Measurements from ENCODE around the gene INTS1. TPM values are rescaled to one million over a fixed set of nuclear protein-coding genes. Genes with fewer than 3 reads are reported as not detected.

The INTS1 gene
- total and polyA plus RNA-seq, 4 donors, result 31.2 to 121 (median 46.0) TPM

DNA sequence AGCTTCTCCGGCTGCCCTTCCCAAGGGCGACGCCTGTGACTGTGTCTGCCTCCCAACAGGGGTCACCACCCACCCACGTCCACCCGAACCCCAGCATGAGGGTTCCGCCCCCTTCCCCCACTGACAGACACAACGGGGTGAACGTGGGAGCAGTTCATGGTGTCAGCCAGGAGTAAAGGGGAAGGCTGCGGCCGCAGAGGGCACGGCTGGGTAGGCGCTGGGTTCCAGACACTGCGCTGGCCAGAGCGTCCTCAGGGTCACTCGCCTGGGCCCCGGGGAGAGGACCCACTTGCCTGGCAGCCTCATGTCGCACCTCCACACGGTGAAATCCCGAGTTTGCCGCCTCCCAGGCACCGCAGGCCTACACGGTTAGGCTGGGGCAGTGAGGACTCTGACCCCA lies 21.1 kb downstream of the INTS1 start:
- Histone ChIP-seq H3K27ac (ENCODE audit: low read depth in 1 of 2, low read length in 1 of 2) (no peak overlapping the region), H3K9me3 (ENCODE audit: control insufficient read depth in 4 of 4, insufficient read depth in 3 of 4, low read length in 3 of 4) (no peaks in the 10 kb centered on the region), H3K9ac (ENCODE audit: insufficient read depth in 1 of 2, low read length in 2 of 2) (no peak overlapping the region), H3K27me3 (ENCODE audit: control insufficient read depth in 3 of 3, insufficient read depth in 3 of 3, low read length in 2 of 3) (no peaks in the 10 kb centered on the region), H3K36me3 (ENCODE audit: control insufficient read depth in 4 of 4, insufficient read depth in 4 of 4, low read length in 4 of 4) (peaks cover 0 to 91% (median 20%) of the 10 kb centered on the region in 4 donors), H3K4me3 (no peak overlapping the region), H3K4me1 (ENCODE audit: control insufficient read depth in 5 of 5, insufficient read depth in 5 of 5, low read length in 5 of 5) (no peaks in the 10 kb centered on the region)
- no peak for DNase-seq
- TF ChIP-seq, protein P1, sequence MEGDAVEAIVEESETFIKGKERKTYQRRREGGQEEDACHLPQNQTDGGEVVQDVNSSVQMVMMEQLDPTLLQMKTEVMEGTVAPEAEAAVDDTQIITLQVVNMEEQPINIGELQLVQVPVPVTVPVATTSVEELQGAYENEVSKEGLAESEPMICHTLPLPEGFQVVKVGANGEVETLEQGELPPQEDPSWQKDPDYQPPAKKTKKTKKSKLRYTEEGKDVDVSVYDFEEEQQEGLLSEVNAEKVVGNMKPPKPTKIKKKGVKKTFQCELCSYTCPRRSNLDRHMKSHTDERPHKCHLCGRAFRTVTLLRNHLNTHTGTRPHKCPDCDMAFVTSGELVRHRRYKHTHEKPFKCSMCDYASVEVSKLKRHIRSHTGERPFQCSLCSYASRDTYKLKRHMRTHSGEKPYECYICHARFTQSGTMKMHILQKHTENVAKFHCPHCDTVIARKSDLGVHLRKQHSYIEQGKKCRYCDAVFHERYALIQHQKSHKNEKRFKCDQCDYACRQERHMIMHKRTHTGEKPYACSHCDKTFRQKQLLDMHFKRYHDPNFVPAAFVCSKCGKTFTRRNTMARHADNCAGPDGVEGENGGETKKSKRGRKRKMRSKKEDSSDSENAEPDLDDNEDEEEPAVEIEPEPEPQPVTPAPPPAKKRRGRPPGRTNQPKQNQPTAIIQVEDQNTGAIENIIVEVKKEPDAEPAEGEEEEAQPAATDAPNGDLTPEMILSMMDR (IDR thresholded peaks at IDR 0.05; ENCODE audit: control extremely low read depth, extremely low read depth), result no peak
- 90 to 91% methylated on average over 21 to 22 of the region's 22 CpGs for WGBS, 2 donors
- no peak for ATAC-seq (ENCODE audit: insufficient read depth, low FRiP score)

DNA sequence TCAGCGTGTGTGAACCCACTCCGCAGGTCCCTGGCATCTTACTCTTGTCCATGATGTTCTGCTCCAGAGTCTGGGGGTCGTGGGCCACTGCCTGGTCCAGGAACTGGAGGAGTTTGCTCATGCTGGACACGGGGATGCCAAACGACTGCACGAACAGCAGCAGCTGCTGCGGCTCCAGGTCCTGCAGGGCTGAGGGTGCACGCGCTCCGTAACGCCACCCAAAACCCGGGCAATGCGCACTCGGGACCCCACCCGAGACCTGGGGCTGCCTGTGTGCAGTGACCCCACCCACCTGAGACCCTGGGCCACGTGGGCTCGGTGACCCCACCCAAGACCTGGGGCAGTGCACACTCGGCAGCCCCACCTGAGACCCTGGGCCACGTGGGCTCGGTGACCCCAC lies 22.9 kb downstream of the INTS1 start:
- H3K36me3 ChIP-seq (ENCODE audit: control insufficient read depth in 4 of 4, insufficient read depth in 4 of 4, low read length in 4 of 4), result peaks cover 4 to 92% (median 14%) of the 10 kb centered on the region in 4 donors

DNA sequence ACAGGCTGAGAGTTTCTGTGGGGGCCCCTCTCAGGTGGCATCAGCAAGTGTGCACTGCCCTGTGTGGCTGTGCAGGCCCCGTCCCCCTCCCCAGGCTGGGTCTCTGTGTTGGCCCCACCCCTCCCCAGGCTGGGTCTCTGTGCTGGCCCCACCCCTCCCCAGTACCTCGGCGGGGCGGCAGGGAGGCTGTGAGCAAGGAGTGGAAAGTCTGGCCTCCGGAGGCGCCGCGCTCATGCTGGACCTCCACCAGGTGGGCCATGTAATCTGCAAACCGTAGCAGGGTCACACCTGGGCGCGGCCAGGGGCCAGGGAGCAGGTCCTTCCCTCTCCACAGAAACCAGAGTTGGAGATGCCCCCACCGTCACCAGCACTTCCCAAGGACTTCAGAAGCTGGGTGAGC lies 23.5 kb downstream of the INTS1 start:
- H3K9ac ChIP-seq (ENCODE audit: insufficient read depth in 1 of 2, low read length in 2 of 2), result no peak overlapping the region
- no peaks in the 10 kb centered on the region for H3K27me3 ChIP-seq (ENCODE audit: control insufficient read depth in 3 of 3, insufficient read depth in 3 of 3, low read length in 2 of 3)
- H3K4me3 ChIP-seq, result no peak overlapping the region
- H3K9me3 ChIP-seq (ENCODE audit: control insufficient read depth in 4 of 4, insufficient read depth in 3 of 4, low read length in 3 of 4), result no peaks in the 10 kb centered on the region
- ATAC-seq (ENCODE audit: insufficient read depth, low FRiP score) (no peak), DNase-seq (no peak)
- no peak overlapping the region for H3K27ac ChIP-seq (ENCODE audit: low read depth in 1 of 2, low read length in 1 of 2)
- TF ChIP-seq, protein P1 (IDR thresholded peaks at IDR 0.05; ENCODE audit: control extremely low read depth, extremely low read depth), result no peak
- 87 to 91% methylated on average over 11 to 12 of the region's 12 CpGs for WGBS, 2 donors
- H3K4me1 ChIP-seq (ENCODE audit: control insufficient read depth in 5 of 5, insufficient read depth in 5 of 5, low read length in 5 of 5), result no peaks in the 10 kb centered on the region
- H3K36me3 ChIP-seq (ENCODE audit: control insufficient read depth in 4 of 4, insufficient read depth in 4 of 4, low read length in 4 of 4), result peaks cover 3 to 97% (median 12%) of the 10 kb centered on the region in 4 donors

More for the DNA sequence above, 22.9 kb downstream of the INTS1 start:
- H3K9me3 ChIP-seq (ENCODE audit: control insufficient read depth in 4 of 4, insufficient read depth in 3 of 4, low read length in 3 of 4), result no peaks in the 10 kb centered on the region
- H3K4me1 ChIP-seq (ENCODE audit: control insufficient read depth in 5 of 5, insufficient read depth in 5 of 5, low read length in 5 of 5), result no peaks in the 10 kb centered on the region
- ATAC-seq (ENCODE audit: insufficient read depth, low FRiP score), result no peak
- no peak overlapping the region for H3K27ac ChIP-seq (ENCODE audit: low read depth in 1 of 2, low read length in 1 of 2)
- no peak for DNase-seq
- no peak overlapping the region for H3K4me3 ChIP-seq
- H3K9ac ChIP-seq (ENCODE audit: insufficient read depth in 1 of 2, low read length in 2 of 2), result no peak overlapping the region
- WGBS, 2 donors, result 95 to 99% methylated on average over 20 of the region's 20 CpGs
- TF ChIP-seq, protein P1 (IDR thresholded peaks at IDR 0.05; ENCODE audit: control extremely low read depth, extremely low read depth), result no peak
- H3K27me3 ChIP-seq (ENCODE audit: control insufficient read depth in 3 of 3, insufficient read depth in 3 of 3, low read length in 2 of 3), result no peaks in the 10 kb centered on the region

DNA sequence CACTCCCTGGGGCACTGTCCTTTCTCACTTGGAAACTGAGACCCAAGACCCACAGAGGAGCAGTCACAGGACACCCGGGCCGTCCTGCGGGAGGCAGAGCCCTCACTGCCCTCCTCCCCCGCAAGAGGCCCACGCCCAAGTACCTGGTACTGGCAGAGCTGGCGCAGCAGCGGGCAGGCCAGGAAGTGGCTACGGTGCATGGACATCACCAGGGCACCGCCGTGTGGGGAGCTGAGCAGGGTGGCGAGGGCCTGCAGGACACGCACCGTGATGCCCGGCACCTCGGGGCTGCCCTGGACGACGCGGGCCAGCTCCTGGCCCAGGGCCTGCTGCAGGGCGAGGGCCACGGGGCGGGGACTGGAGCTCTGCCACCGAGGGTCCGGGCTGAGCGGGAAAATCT lies 24.9 kb downstream of the INTS1 start:
- H3K36me3 ChIP-seq (ENCODE audit: control insufficient read depth in 4 of 4, insufficient read depth in 4 of 4, low read length in 4 of 4), result peaks cover 2 to 93% (median 12%) of the 10 kb centered on the region in 4 donors
- 90 to 94% methylated on average over 24 of the region's 24 CpGs for WGBS, 2 donors

More for the DNA sequence above, 24.9 kb downstream of the INTS1 start:
- Histone ChIP-seq H3K9me3 (ENCODE audit: control insufficient read depth in 4 of 4, insufficient read depth in 3 of 4, low read length in 3 of 4) (no peaks in the 10 kb centered on the region), H3K27me3 (ENCODE audit: control insufficient read depth in 3 of 3, insufficient read depth in 3 of 3, low read length in 2 of 3) (no peaks in the 10 kb centered on the region), H3K9ac (ENCODE audit: insufficient read depth in 1 of 2, low read length in 2 of 2) (no peak overlapping the region), H3K4me1 (ENCODE audit: control insufficient read depth in 5 of 5, insufficient read depth in 5 of 5, low read length in 5 of 5) (no peaks in the 10 kb centered on the region), H3K27ac (ENCODE audit: low read depth in 1 of 2, low read length in 1 of 2) (no peak overlapping the region), H3K4me3 (no peak overlapping the region)
- DNase-seq, result no peak
- TF ChIP-seq, protein P1 (IDR thresholded peaks at IDR 0.05; ENCODE audit: control extremely low read depth, extremely low read depth), result no peak
- ATAC-seq (ENCODE audit: insufficient read depth, low FRiP score), result no peak

Measured in lung (tissue), 12 donors.